Left lung (tissue), 10 donors: ENCODE data around the gene WDR37. TPM values are rescaled to one million over a fixed set of nuclear protein-coding genes. Genes with fewer than 3 reads are reported as not detected.

Source experiments
- ATAC-seq: fragments of 200-7000 bp; cut with Tn5 transposase; one replicate; pipeline ENCODE4 v1.9.1; 2020; ENCODE audit warnings: moderate library complexity
- DNase-seq, 4 donors: peaks; one replicate each; pipeline ENCODE4 v3.0.0-alpha.2; 2013 to 2020
- H3K27ac ChIP-seq, 2 donors: fragments of 200-600 bp; sonication (generic) in 1 of 2; one replicate each; pipeline versions ENCODE4 v1.5.0 to v1.8.0; 2020 to 2021
- H3K27me3 ChIP-seq, 2 donors: fragments of 200-600 bp; sonication (generic) in 1 of 2; one replicate each; pipeline versions ENCODE4 v1.5.0 to v1.8.0; 2020 to 2021
- H3K36me3 ChIP-seq, 2 donors: fragments of 200-600 bp; sonication (generic) in 1 of 2; one replicate each; pipeline versions ENCODE4 v1.5.0 to v1.8.0; 2020 to 2021
- H3K4me1 ChIP-seq, 2 donors: fragments of 200-600 bp; one replicate each; pipeline ENCODE4 v1.8.0; 2021
- H3K4me3 ChIP-seq, 2 donors: fragments of 200-600 bp; sonication (generic) in 1 of 2; one replicate each; pipeline versions ENCODE4 v1.5.0 to v1.8.0; 2020 to 2021; ENCODE audit warnings: mild to moderate bottlenecking in 1 of 2
- H3K9me3 ChIP-seq, 2 donors: fragments of 200-600 bp; sonication (generic) in 1 of 2; one replicate each; pipeline versions ENCODE4 v1.5.0 to v1.8.0; 2020 to 2021
- intact Hi-C, 2 donors: fragments of 100-400 bp; cut with DNase I; formaldehyde crosslinking; loops; one replicate each; pipeline versions ENCODE4 v1.11.2 to v1.14.2; 2022
- polyA plus RNA-seq, 6 donors: library from polyadenylated mRNA; unstranded; fragments of 120-200 nt; gene quantifications; one replicate each; pipeline ENCODE4 v1.2.1, GENCODE V29; 2013; ENCODE audit not compliant: insufficient read length in 6 of 6
- total RNA-seq, 2 donors: library from RNA; stranded (reverse); fragmentation: NEBNext Ultra II Directional; extraction: Animal tissue kit (Norgen Biotek cat#: 25700); gene quantifications; one replicate each; pipeline ENCODE4 v1.2.1, GENCODE V29; 2021
- TF ChIP-seq, protein P1 (sequence below), 2 donors: fragments of 200-600 bp; sonication (generic) in 1 of 2; IDR thresholded peaks; one replicate each; pipeline versions ENCODE4 v1.5.0 to v1.8.0; 2021; ENCODE audit warnings: antibody characterized with exemption in 2 of 2
- donor health status: DM: no; HTN: yes; CAD: no.
- donor health status: DM: no; HTN: no; CAD: no.

WDR37 gene
- total and polyA plus RNA-seq, 8 donors = 16.1 to 23.8 (median 18.1) TPM

DNA sequence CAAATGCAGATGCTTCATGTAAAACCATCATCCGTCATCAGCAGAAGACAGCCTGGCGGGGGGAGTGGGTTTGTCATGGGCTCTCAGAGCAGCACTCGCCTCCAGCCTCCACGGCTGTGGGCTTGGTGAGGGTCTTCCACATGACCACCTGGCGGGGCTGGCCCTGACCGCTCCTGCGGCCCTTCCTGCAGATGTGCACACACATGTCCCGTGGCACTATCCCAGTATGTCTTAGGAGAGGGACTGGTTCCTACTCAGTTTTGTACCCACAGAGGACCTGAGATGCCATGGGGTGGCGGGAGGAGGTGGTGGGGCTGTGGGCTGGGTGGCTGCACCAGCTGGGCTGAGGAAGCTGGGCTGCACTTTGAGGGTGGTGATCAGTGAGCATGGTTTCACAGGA lies 35.2 kb upstream of the WDR37 start:
- H3K36me3 ChIP-seq = peaks cover 0 to 45% of the 10 kb centered on the region in 2 donors
- no peak for ATAC-seq

DNA sequence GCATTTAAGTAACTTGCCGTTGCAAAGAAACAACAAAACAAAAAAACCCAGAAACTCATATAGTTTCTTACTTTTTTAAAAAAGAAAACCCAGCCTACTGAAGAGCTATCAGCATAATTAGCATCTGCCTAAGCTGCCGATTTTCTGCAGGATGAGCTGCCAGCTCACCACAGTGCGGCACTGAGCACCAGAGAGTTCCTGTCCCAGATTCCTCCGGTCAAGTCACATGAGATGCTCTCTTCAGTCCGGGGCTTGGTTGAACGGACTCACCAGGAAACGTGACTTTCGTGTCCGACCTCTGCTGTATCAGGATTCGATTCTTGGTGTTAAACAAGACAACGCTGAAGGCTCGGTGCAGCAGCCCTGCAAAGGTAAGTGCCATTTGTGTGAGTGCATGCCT lies 33.8 kb upstream of the WDR37 start:
- DNase-seq = no peak
- Histone ChIP-seq H3K4me1 (no peaks in the 10 kb centered on the region), H3K4me3 (no peak overlapping the region), H3K27ac (no peak overlapping the region), H3K27me3 (no peaks in the 10 kb centered on the region), H3K9me3 (no peaks in the 10 kb centered on the region), H3K36me3 (peaks cover 0 to 30% of the 10 kb centered on the region in 2 donors)
- TF ChIP-seq, protein P1, sequence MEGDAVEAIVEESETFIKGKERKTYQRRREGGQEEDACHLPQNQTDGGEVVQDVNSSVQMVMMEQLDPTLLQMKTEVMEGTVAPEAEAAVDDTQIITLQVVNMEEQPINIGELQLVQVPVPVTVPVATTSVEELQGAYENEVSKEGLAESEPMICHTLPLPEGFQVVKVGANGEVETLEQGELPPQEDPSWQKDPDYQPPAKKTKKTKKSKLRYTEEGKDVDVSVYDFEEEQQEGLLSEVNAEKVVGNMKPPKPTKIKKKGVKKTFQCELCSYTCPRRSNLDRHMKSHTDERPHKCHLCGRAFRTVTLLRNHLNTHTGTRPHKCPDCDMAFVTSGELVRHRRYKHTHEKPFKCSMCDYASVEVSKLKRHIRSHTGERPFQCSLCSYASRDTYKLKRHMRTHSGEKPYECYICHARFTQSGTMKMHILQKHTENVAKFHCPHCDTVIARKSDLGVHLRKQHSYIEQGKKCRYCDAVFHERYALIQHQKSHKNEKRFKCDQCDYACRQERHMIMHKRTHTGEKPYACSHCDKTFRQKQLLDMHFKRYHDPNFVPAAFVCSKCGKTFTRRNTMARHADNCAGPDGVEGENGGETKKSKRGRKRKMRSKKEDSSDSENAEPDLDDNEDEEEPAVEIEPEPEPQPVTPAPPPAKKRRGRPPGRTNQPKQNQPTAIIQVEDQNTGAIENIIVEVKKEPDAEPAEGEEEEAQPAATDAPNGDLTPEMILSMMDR (IDR thresholded peaks at IDR 0.05) = no peak
- intact Hi-C loops = no loop called here
- ATAC-seq = no peak

More for the DNA sequence above, 35.2 kb upstream of the WDR37 start:
- Histone ChIP-seq H3K4me3 (no peak overlapping the region), H3K27ac (no peak overlapping the region), H3K4me1 (no peaks in the 10 kb centered on the region), H3K9me3 (no peaks in the 10 kb centered on the region), H3K27me3 (no peaks in the 10 kb centered on the region)
- DNase-seq = no peak
- intact Hi-C loops = no loop called here
- TF ChIP-seq, protein P1 (IDR thresholded peaks at IDR 0.05) = no peak

DNA sequence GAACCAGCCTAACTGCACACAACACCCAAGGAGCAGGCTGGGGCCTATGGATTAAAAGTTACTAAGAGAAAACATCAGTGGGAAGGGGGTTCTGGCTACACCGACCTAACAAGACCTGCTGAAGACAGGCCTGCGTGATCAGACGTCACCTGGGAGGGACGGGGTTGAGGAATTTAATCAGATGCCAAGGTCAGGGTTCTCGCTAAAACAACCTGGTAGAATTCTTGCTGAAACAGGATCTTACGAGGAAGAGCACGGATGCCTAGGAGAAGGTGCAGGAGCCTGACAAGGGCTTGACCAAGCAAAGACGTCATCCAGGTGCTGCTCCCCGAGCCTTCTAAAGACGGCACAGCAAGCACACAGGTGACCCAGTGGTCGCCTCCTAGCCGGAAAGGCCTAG lies 32.1 kb upstream of the WDR37 start:
- H3K27ac ChIP-seq = no peak overlapping the region
- no peaks in the 10 kb centered on the region for H3K27me3 ChIP-seq
- ATAC-seq (no peak), DNase-seq (no peak)
- H3K36me3 ChIP-seq = peaks cover 0 to 13% of the 10 kb centered on the region in 2 donors
- intact Hi-C loops = no loop called here
- no peaks in the 10 kb centered on the region for H3K4me1 ChIP-seq
- TF ChIP-seq, protein P1 (IDR thresholded peaks at IDR 0.05) = no peak
- no peaks in the 10 kb centered on the region for H3K9me3 ChIP-seq
- H3K4me3 ChIP-seq = no peak overlapping the region

DNA sequence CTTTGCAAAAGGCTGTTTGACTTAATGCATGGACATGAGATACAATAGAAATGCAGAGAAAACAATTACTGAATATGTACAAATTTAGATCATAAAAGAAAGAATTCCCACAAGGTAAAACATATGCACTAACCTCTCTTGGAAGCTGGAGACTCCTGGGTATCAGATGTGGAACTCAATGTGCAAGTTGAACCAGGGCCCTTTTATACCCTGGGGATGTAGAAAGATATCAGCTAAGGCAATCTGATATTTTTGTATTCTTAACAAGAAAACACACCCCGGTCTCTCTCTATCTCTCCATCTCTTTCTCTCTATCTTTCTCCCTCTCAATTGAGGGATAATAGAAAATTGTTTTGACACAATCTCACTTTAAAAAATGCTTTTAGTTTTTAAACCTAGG lies 30.5 kb upstream of the WDR37 start, which contains the start of gene IDI2:
TSS of gene IDI2 (minus strand) at position 177 of the 400 bp plus-strand sequence. CDS start 1,136 bp downstream, outside the sequence.
- TF ChIP-seq, protein P1 (IDR thresholded peaks at IDR 0.05) = no peak
- Histone ChIP-seq H3K36me3 (no peaks in the 10 kb centered on the region), H3K9me3 (no peaks in the 10 kb centered on the region), H3K27ac (no peak within 1 kb of the TSS), H3K4me3 (no peak within 1 kb of the TSS), H3K27me3 (no peaks in the 10 kb centered on the region), H3K4me1 (no peaks in the 10 kb centered on the region)
- ATAC-seq (no peak), DNase-seq (no peak)
- intact Hi-C loops = no loop called here

DNA sequence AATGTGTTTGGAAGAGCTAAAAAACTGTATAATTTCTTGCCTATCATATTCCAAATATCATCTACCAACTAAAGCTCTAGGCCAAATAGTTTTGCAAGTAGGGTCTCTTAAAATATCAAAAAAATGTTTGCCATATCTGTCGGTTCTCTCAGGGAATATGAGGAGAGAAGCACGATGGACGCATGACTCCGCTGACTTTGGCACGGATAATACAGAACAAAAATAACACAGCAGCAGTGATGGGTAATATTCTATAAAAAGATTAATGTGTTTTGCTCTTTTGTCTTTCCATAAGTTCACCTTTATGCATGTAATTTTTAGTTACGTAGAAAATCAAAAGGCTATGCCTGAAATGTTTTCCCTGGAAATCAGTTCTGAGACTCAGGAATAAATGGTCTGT lies 29.6 kb upstream of the WDR37 start:
- no peaks in the 10 kb centered on the region for H3K4me1 ChIP-seq
- H3K27ac ChIP-seq = no peak overlapping the region
- no peak for ATAC-seq
- no peaks in the 10 kb centered on the region for H3K36me3 ChIP-seq
- intact Hi-C loops = no loop called here
- TF ChIP-seq, protein P1 (IDR thresholded peaks at IDR 0.05) = no peak
- H3K4me3 ChIP-seq = no peak overlapping the region
- H3K27me3 ChIP-seq = no peaks in the 10 kb centered on the region
- DNase-seq = no peak
- H3K9me3 ChIP-seq = no peaks in the 10 kb centered on the region
